Measurements from ENCODE around the gene OGFR.

The OGFR gene

GRCh38 chr20:62854121-62854520 is 49.5 kb downstream of the OGFR start:
- FAIRE-seq (no peak), DNase-seq (ENCODE audit: insufficient read length) (no peak)
- TF ChIP-seq POLR2AphosphoS5 (IDR thresholded peaks at IDR 0.05; ENCODE audit: low read depth, low read length) (no peak), TAF1 (IDR thresholded peaks at IDR 0.05; ENCODE audit: borderline replicate concordance, low read depth, low read length) (no peak), POLR2A (IDR thresholded peaks at IDR 0.05; ENCODE audit: low read depth, low read length) (no peak)

- DNase-seq (ENCODE audit: insufficient read length) (no peak), FAIRE-seq (no peak)
- TF ChIP-seq TAF1 (IDR thresholded peaks at IDR 0.05; ENCODE audit: borderline replicate concordance, low read depth, low read length) (no peak), POLR2A (IDR thresholded peaks at IDR 0.05; ENCODE audit: low read depth, low read length) (no peak), POLR2AphosphoS5 (IDR thresholded peaks at IDR 0.05; ENCODE audit: low read depth, low read length) (no peak)
Observed at GRCh38 chr20:62855120-62855519, 50.5 kb downstream of the OGFR start.

- FAIRE-seq (no peak), DNase-seq (ENCODE audit: insufficient read length) (no peak)
- TF ChIP-seq POLR2AphosphoS5 (IDR thresholded peaks at IDR 0.05; ENCODE audit: low read depth, low read length), result no peak
- no peak for TF ChIP-seq POLR2A (IDR thresholded peaks at IDR 0.05; ENCODE audit: low read depth, low read length)
- no peak for TF ChIP-seq TAF1 (IDR thresholded peaks at IDR 0.05; ENCODE audit: borderline replicate concordance, low read depth, low read length)
Observed at GRCh38 chr20:62856931-62857619, 52.4 kb downstream of the OGFR start.

- no peak for DNase-seq (ENCODE audit: insufficient read length)
- no peak for FAIRE-seq
- no peak for TF ChIP-seq TAF1 (IDR thresholded peaks at IDR 0.05; ENCODE audit: borderline replicate concordance, low read depth, low read length)
- no peak for TF ChIP-seq POLR2AphosphoS5 (IDR thresholded peaks at IDR 0.05; ENCODE audit: low read depth, low read length)
- no peak for TF ChIP-seq POLR2A (IDR thresholded peaks at IDR 0.05; ENCODE audit: low read depth, low read length)
Observed at GRCh38 chr20:62858058-62858830, 53.6 kb downstream of the OGFR start.

GRCh38 chr20:62859721-62860120 is 55.1 kb downstream of the OGFR start:
- TF ChIP-seq POLR2A (IDR thresholded peaks at IDR 0.05; ENCODE audit: low read depth, low read length), result no peak
- TF ChIP-seq POLR2AphosphoS5 (IDR thresholded peaks at IDR 0.05; ENCODE audit: low read depth, low read length), result no peak
- TF ChIP-seq TAF1 (IDR thresholded peaks at IDR 0.05; ENCODE audit: borderline replicate concordance, low read depth, low read length), result no peak
- no peak for DNase-seq (ENCODE audit: insufficient read length)
- no peak for FAIRE-seq

- FAIRE-seq (no peak), DNase-seq (ENCODE audit: insufficient read length) (no peak)
- TF ChIP-seq POLR2AphosphoS5 (IDR thresholded peaks at IDR 0.05; ENCODE audit: low read depth, low read length), result no peak
- no peak for TF ChIP-seq POLR2A (IDR thresholded peaks at IDR 0.05; ENCODE audit: low read depth, low read length)
- no peak for TF ChIP-seq TAF1 (IDR thresholded peaks at IDR 0.05; ENCODE audit: borderline replicate concordance, low read depth, low read length)
Observed at GRCh38 chr20:62860391-62860923, 55.8 kb downstream of the OGFR start.

GRCh38 chr20:62860924-62861691 is 56.5 kb downstream of the OGFR start:
- no peak for DNase-seq (ENCODE audit: insufficient read length)
- no peak for FAIRE-seq
- TF ChIP-seq TAF1 (IDR thresholded peaks at IDR 0.05; ENCODE audit: borderline replicate concordance, low read depth, low read length) (no peak), POLR2A (IDR thresholded peaks at IDR 0.05; ENCODE audit: low read depth, low read length) (no peak; the same call in 1 of the 2 replicates), POLR2AphosphoS5 (IDR thresholded peaks at IDR 0.05; ENCODE audit: low read depth, low read length) (no peak)

GRCh38 chr20:62861726-62862336 is 57.2 kb downstream of the OGFR start, which contains the start of gene TCFL5:
Gene TCFL5 (minus strand): TSS chr20:62861822. CDS start chr20:62861670, 152 bp downstream.
- TF ChIP-seq POLR2A (IDR thresholded peaks at IDR 0.05; ENCODE audit: low read depth, low read length), result no peak
- no peak for TF ChIP-seq POLR2AphosphoS5 (IDR thresholded peaks at IDR 0.05; ENCODE audit: low read depth, low read length)
- TF ChIP-seq TAF1 (IDR thresholded peaks at IDR 0.05; ENCODE audit: borderline replicate concordance, low read depth, low read length), result no peak
- FAIRE-seq (peak; percentile 77), DNase-seq (ENCODE audit: insufficient read length) (peak; percentile 68)

Measured in GM12892 (cell line).